GM12878 (cell line): ENCODE measurements around the gene C14orf119. TPM values are rescaled to one million over a fixed set of nuclear protein-coding genes. Genes with fewer than 3 reads are reported as not detected.
A peak's percentile ranks its signal among the peaks of the same experiment; 100 is the strongest.

ENCODE experiments used
- ATAC-seq: fragments of 200-7000 bp; cut with Tn5 transposase; 3 replicates; pipeline ENCODE4 v1.9.1; 2020; ENCODE audit warnings: mild to moderate bottlenecking, moderate library complexity
- BruUV-seq: library from RNA; stranded (reverse); fragments of 400-500 nt; replicated peaks from 2 replicates; lab custom pipeline; 2021; lab: Mats Ljungman, UMichigan
- CTCF ChIA-PET: fragments of 300-600 bp; sonication (Branson Sonifier 250); formaldehyde crosslinking; extraction: SDS; loops from one replicate; lab custom pipeline; 2021; ENCODE audit warnings: inconsistent platforms; lab: Yijun Ruan, JAX
- POLR2A ChIA-PET: fragments of 350-600 bp; formaldehyde crosslinking; extraction: SDS; loops from one replicate; lab custom pipeline; 2021; ENCODE audit warnings: inconsistent platforms; lab: Charles Lee
- RAD21 ChIA-PET: fragments of 300-600 bp; sonication (Branson Sonifier 250); formaldehyde crosslinking; loops from one replicate; lab custom pipeline; 2023; ENCODE audit warnings: antibody characterized with exemption; ENCODE audit not compliant: unreplicated experiment; lab: Charles Lee
- SMC1A ChIA-PET: fragments of 300-600 bp; sonication (Branson Sonifier 250); formaldehyde crosslinking; loops from one replicate; lab custom pipeline; 2023; ENCODE audit not compliant: unreplicated experiment, uncharacterized antibody; lab: Charles Lee
- DNase-seq: peaks from one replicate; pipeline ENCODE4 v3.0.0-alpha.2; 2011; ENCODE audit warnings: low read depth, low spot score
- FAIRE-seq: peaks from 3 replicates; lab custom pipeline; 2011; peaks lifted over from hg19 to GRCh38; lab: Jason Lieb, UNC
- H2AFZ ChIP-seq: 2 replicates; pipeline ENCODE4 v1.6.0; 2011; ENCODE audit warnings: low read depth, low read length, control low read depth; ENCODE audit not compliant: control insufficient read depth
- H3K27ac ChIP-seq: 2 replicates; pipeline ENCODE4 v1.5.1; 2011; ENCODE audit warnings: control low read depth; ENCODE audit not compliant: control insufficient read depth, insufficient read depth
- H3K27me3 ChIP-seq, 2 experiments: replicated peaks in 1 of 2; 2 replicates each; pipeline versions ENCODE4 v1.6.0 to v1.6.1; 2011; ENCODE audit warnings: low read length in 1 of 2; ENCODE audit not compliant: control insufficient read depth in 2 of 2, insufficient read depth in 2 of 2
- H3K36me3 ChIP-seq, 2 experiments: 2 replicates each; pipeline ENCODE4 v1.5.1; 2011; ENCODE audit warnings: low read length in 1 of 2; ENCODE audit not compliant: control insufficient read depth in 2 of 2, insufficient read depth in 2 of 2
- H3K4me1 ChIP-seq: 2 replicates; pipeline ENCODE4 v1.6.1; 2011; ENCODE audit warnings: mild to moderate bottlenecking, low read length, moderate library complexity, mixed read lengths; ENCODE audit not compliant: control insufficient read depth, insufficient read depth
- H3K4me2 ChIP-seq: 2 replicates; pipeline ENCODE4 v1.6.0; 2011; ENCODE audit warnings: control low read depth; ENCODE audit not compliant: control insufficient read depth, insufficient read depth
- H3K4me3 ChIP-seq: fragments of 200-600 bp; sonication (generic); 2 replicates; pipeline ENCODE4 v1.5.1; 2016
- H3K79me2 ChIP-seq: 2 replicates; pipeline ENCODE4 v1.6.0; 2011; ENCODE audit warnings: low read length; ENCODE audit not compliant: control insufficient read depth, insufficient read depth
- H3K9ac ChIP-seq: 2 replicates; pipeline ENCODE4 v1.8.0; 2011; ENCODE audit warnings: low read length, control low read depth, mixed read lengths; ENCODE audit not compliant: control insufficient read depth, insufficient read depth
- H3K9me3 ChIP-seq: replicated peaks from 3 replicates; pipeline ENCODE4 v1.5.1; 2011; ENCODE audit warnings: mild to moderate bottlenecking, low read length; ENCODE audit not compliant: control insufficient read depth, insufficient read depth
- H4K20me1 ChIP-seq: 2 replicates; pipeline ENCODE4 v1.6.0; 2011; ENCODE audit not compliant: control insufficient read depth, insufficient read depth
- EGR1 ChIP-seq, 2 experiments: IDR thresholded peaks; 1 replicate in 1 of 2; 2 replicates in 1 of 2; pipeline ENCODE4 v1.6.1; 2011 to 2012; ENCODE audit warnings: low read depth in 2 of 2, low read length in 2 of 2, borderline replicate concordance in 1 of 2, mild to moderate bottlenecking in 1 of 2, moderate library complexity in 1 of 2
- HSF1 ChIP-seq: fragments of 150-350 bp; IDR thresholded peaks from 2 replicates; pipeline ENCODE4 v1.6.1; 2014; ENCODE audit warnings: mild to moderate bottlenecking, low read depth, low read length
- LARP7 ChIP-seq: fragments of 450-650 bp; IDR thresholded peaks from 2 replicates; pipeline ENCODE4 v1.6.1; 2017; ENCODE audit warnings: mild to moderate bottlenecking
- RB1 ChIP-seq: fragments of 450-650 bp; formaldehyde crosslinking; IDR thresholded peaks from 2 replicates; pipeline ENCODE4 v1.6.1; 2017; ENCODE audit warnings: mild to moderate bottlenecking, borderline replicate concordance
- RELB ChIP-seq: fragments of 450-650 bp; IDR thresholded peaks from 2 replicates; pipeline ENCODE4 v1.6.1; 2017; ENCODE audit warnings: low read depth, mild to moderate bottlenecking, moderate library complexity
- SP1 ChIP-seq: IDR thresholded peaks from one replicate; pipeline ENCODE4 v1.6.1; 2011; ENCODE audit warnings: low read depth, low read length
- TARDBP ChIP-seq: IDR thresholded peaks from 2 replicates; pipeline ENCODE4 v1.6.1; 2016; ENCODE audit warnings: borderline replicate concordance
- WGBS: methylation state at CpG from one replicate; pipeline ENCODE4 v1.1.6; 2016; ENCODE audit warnings: low lambda C conversion rate; ENCODE audit not compliant: insufficient replicate concordance, insufficient coverage; ENCODE audit errors: missing lambda C conversion rate; 5-methylcytosine and 5-hydroxymethylcytosine counted together
- in situ Hi-C: fragments of 300-500 bp; cut with MboI; formaldehyde crosslinking; loops from 9 replicates; pipeline ENCODE4 v1.14.3; 2018; ENCODE audit warnings: mixed read lengths
- intact Hi-C: fragments of 100-400 bp; cut with micrococcal nuclease; formaldehyde crosslinking; loops from one replicate; pipeline ENCODE4 v1.14.2; 2022; ENCODE audit not compliant: unreplicated experiment
- polyA plus RNA-seq, 11 experiments: library from polyadenylated mRNA; depleted of rRNA in 4 of 11; unstranded in 6 of 11; stranded (reverse) in 5 of 11; fragments of >200 nt; fragmentation: Nextera tagmentation in 4 of 11; fragmentation: Illumina TruSeq in 1 of 11; extraction: Ambion mirVana in 4 of 11; extraction: Trizol in 1 of 11; gene quantifications; 1 replicate in 1 of 11; 2 replicates in 10 of 11; pipeline versions ENCODE4 v1.2.1 to v1.2.3, GENCODE V29; 2011 to 2016; ENCODE audit warnings: inconsistent platforms in 2 of 11, missing spikeins in 2 of 11, low read depth in 1 of 11
- total RNA-seq, 4 experiments: library from RNA; depleted of rRNA in 3 of 4; stranded (reverse); fragments of >200 nt in 3 of 4; fragmentation: Illumina TruSeq in 1 of 4; extraction: Trizol in 1 of 4; gene quantifications; 2 replicates each; pipeline versions ENCODE4 v1.2.1 to v1.2.3, GENCODE V29; 2013 to 2021
- TF ChIP-seq, protein P1 (sequence below): IDR thresholded peaks from 2 replicates; pipeline ENCODE4 v1.6.1; 2012; ENCODE audit warnings: mild to moderate bottlenecking, low read depth, low read length
- TF ChIP-seq, protein P2 (sequence below): fragments of 150-350 bp; IDR thresholded peaks from 2 replicates; pipeline ENCODE4 v1.6.1; 2016; ENCODE audit warnings: low read depth, low read length

Gene C14orf119
- total and polyA plus RNA-seq, 10 of the 15 experiments (the other 5 are each of a cell fraction or from before 2014, with no cell fraction given), result 32.3 to 228 (median 57.6) TPM

- TF ChIP-seq HSF1, result no peak
- TF ChIP-seq, protein P1, sequence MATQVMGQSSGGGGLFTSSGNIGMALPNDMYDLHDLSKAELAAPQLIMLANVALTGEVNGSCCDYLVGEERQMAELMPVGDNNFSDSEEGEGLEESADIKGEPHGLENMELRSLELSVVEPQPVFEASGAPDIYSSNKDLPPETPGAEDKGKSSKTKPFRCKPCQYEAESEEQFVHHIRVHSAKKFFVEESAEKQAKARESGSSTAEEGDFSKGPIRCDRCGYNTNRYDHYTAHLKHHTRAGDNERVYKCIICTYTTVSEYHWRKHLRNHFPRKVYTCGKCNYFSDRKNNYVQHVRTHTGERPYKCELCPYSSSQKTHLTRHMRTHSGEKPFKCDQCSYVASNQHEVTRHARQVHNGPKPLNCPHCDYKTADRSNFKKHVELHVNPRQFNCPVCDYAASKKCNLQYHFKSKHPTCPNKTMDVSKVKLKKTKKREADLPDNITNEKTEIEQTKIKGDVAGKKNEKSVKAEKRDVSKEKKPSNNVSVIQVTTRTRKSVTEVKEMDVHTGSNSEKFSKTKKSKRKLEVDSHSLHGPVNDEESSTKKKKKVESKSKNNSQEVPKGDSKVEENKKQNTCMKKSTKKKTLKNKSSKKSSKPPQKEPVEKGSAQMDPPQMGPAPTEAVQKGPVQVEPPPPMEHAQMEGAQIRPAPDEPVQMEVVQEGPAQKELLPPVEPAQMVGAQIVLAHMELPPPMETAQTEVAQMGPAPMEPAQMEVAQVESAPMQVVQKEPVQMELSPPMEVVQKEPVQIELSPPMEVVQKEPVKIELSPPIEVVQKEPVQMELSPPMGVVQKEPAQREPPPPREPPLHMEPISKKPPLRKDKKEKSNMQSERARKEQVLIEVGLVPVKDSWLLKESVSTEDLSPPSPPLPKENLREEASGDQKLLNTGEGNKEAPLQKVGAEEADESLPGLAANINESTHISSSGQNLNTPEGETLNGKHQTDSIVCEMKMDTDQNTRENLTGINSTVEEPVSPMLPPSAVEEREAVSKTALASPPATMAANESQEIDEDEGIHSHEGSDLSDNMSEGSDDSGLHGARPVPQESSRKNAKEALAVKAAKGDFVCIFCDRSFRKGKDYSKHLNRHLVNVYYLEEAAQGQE, result no peak
Measured at GRCh38 chr14:23093991-23094665, 1.2 kb upstream of the C14orf119 start (continued).

GRCh38 chr14:23094666-23095195, 574 bp upstream of the C14orf119 start, which contains the start of gene ACIN1:
ACIN1 (minus strand) TSS chr14:23095136; CDS start chr14:23095112, 24 bp downstream.
- H3K27ac ChIP-seq, result peak within 1 kb of the TSS; percentile 99
- H3K79me2 ChIP-seq, result peaks cover 58% of the 10 kb centered on the region
- FAIRE-seq, result no peak
- under 1% methylated on average over 55 of the region's 55 CpGs for whole genome bisulfite sequencing
- peak; percentile 65 for DNase-seq
- peaks cover 2 to 30% of the 10 kb centered on the region in 2 experiments for H3K36me3 ChIP-seq
- ChIA-PET POLR2A (interaction anchor here (0.8 to 2.3 kb wide), 19 partner anchors 9 to 685 kb away, joined by 3 to 19 read pairs (median 5); partner anchors contain the start of genes CDH24, DAD1, HAUS4 and PABPN1), RAD21 (interaction anchor here (0.7 to 2.5 kb wide), 13 partner anchors 12 to 618 kb away, joined by 3 to 23 read pairs (median 6); partner anchors contain the start of genes HOMEZ, PABPN1, PPP1R3E and RBM23), SMC1A (interaction anchor here (0.5 to 3.0 kb wide), 21 partner anchors 9 to 1638 kb away, joined by 3 to 15 read pairs (median 4); partner anchors contain the start of genes CIROP, PPP1R3E, PRMT5 and SLC7A8), CTCF (interaction anchor here (0.6 to 3.7 kb wide), 28 partner anchors 9 to 1020 kb away, joined by 3 to 65 read pairs (median 4); partner anchors contain the start of genes CDH24, CEBPE, PABPN1 and PRMT5)
- H4K20me1 ChIP-seq, result 0 out of 2 replicates have a peak, but pooled peaks cover 7% of the 10 kb centered on the region
- no peaks in the 10 kb centered on the region for H3K27me3 ChIP-seq
- BruUV-seq, result TSS peak; percentile 79
- H3K4me3 ChIP-seq, result peak within 1 kb of the TSS; percentile 92
- intact Hi-C loops, result no loop called here
- H2AFZ ChIP-seq, result peak within 1 kb of the TSS; percentile 99
- no peaks in the 10 kb centered on the region for H3K9me3 ChIP-seq
- in situ Hi-C loops, result no loop called here
- H3K4me1 ChIP-seq, result peaks cover 3% of the 10 kb centered on the region; the same call in 1 of the 2 replicates
- peak; percentile 75 for ATAC-seq
- H3K9ac ChIP-seq, result peak within 1 kb of the TSS; percentile 91
- peak within 1 kb of the TSS; percentile 88 for H3K4me2 ChIP-seq
- TF ChIP-seq, protein P2, sequence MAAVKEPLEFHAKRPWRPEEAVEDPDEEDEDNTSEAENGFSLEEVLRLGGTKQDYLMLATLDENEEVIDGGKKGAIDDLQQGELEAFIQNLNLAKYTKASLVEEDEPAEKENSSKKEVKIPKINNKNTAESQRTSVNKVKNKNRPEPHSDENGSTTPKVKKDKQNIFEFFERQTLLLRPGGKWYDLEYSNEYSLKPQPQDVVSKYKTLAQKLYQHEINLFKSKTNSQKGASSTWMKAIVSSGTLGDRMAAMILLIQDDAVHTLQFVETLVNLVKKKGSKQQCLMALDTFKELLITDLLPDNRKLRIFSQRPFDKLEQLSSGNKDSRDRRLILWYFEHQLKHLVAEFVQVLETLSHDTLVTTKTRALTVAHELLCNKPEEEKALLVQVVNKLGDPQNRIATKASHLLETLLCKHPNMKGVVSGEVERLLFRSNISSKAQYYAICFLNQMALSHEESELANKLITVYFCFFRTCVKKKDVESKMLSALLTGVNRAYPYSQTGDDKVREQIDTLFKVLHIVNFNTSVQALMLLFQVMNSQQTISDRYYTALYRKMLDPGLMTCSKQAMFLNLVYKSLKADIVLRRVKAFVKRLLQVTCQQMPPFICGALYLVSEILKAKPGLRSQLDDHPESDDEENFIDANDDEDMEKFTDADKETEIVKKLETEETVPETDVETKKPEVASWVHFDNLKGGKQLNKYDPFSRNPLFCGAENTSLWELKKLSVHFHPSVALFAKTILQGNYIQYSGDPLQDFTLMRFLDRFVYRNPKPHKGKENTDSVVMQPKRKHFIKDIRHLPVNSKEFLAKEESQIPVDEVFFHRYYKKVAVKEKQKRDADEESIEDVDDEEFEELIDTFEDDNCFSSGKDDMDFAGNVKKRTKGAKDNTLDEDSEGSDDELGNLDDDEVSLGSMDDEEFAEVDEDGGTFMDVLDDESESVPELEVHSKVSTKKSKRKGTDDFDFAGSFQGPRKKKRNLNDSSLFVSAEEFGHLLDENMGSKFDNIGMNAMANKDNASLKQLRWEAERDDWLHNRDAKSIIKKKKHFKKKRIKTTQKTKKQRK, result no peak
- TF ChIP-seq RB1, result peak; percentile 88; the same call in 1 of the 2 replicates
- peak in 1 of 2 experiments; percentile 23; a peak in 1 of 3 replicates for TF ChIP-seq EGR1 (IDR thresholded peaks at IDR 0.05; ENCODE audit: borderline replicate concordance in 1 of 2, low read depth in 2 of 2, low read length in 2 of 2)
- peak; percentile 95 for TF ChIP-seq LARP7
- TF ChIP-seq TARDBP, result no peak
- TF ChIP-seq SP1, result no peak
- 0 out of 2 replicates have a peak, but pooled peaks have one; percentile 8 for TF ChIP-seq RELB
